HepG2 (cell line): Measurements from ENCODE around the gene UBTF. TPM values are rescaled to one million over a fixed set of nuclear protein-coding genes. Genes with fewer than 3 reads are reported as not detected.

ENCODE experiments used
- ATAC-seq: fragments of 200-7000 bp; cut with Tn5 transposase; 3 replicates; pipeline ENCODE4 v1.9.1; 2020; ENCODE audit warnings: mild to moderate bottlenecking, moderate library complexity
- BruUV-seq: library from RNA; stranded (reverse); fragments of 400-500 nt; replicated peaks from 2 replicates; lab custom pipeline; 2021; lab: Mats Ljungman, UMichigan
- CTCF ChIA-PET: fragments of 300-600 bp; formaldehyde crosslinking; extraction: SDS; loops from one replicate; lab custom pipeline; 2021; ENCODE audit warnings: low total read pairs, inconsistent platforms, low intra/inter-chr PET ratio; lab: Yijun Ruan, JAX
- POLR2A ChIA-PET: fragments of 350-600 bp; sonication (Branson Sonifier 250); formaldehyde crosslinking; loops from one replicate; lab custom pipeline; 2020; ENCODE audit warnings: antibody characterized with exemption, inconsistent platforms; lab: Yijun Ruan, JAX
- DNase-seq: peaks from one replicate; pipeline ENCODE4 v3.0.0-alpha.2; 2015; ENCODE audit warnings: low spot score
- FAIRE-seq: peaks from 3 replicates; lab custom pipeline; 2011; peaks lifted over from hg19 to GRCh38; lab: Jason Lieb, UNC
- H2AFZ ChIP-seq: one replicate; pipeline ENCODE4 v1.6.1; 2011; ENCODE audit warnings: low read length, inconsistent platforms
- H3K27ac ChIP-seq: fragments of 300-600 bp; 3 replicates; pipeline ENCODE4 v1.8.0; 2011; ENCODE audit warnings: mixed run types, mild to moderate bottlenecking, mixed read lengths, low read length, inconsistent platforms; ENCODE audit not compliant: insufficient read depth; ENCODE audit errors: extremely low read length
- H3K27me3 ChIP-seq, 2 experiments: fragments of 200-600 bp in 1 of 2; 2 replicates in 1 of 2; 3 replicates in 1 of 2; pipeline versions ENCODE4 v1.6.0 to v1.8.0; 2011; ENCODE audit warnings: low read length in 2 of 2, mild to moderate bottlenecking in 2 of 2, moderate library complexity in 2 of 2, inconsistent platforms in 1 of 2; ENCODE audit not compliant: insufficient read depth in 2 of 2, control insufficient read depth in 1 of 2
- H3K36me3 ChIP-seq, 2 experiments: fragments of 200-600 bp in 1 of 2; replicated peaks in 1 of 2; 2 replicates in 1 of 2; 3 replicates in 1 of 2; pipeline versions ENCODE4 v1.5.1 to v1.8.0; 2011; ENCODE audit warnings: low read length in 2 of 2, inconsistent platforms in 1 of 2; ENCODE audit not compliant: insufficient read depth in 2 of 2, control insufficient read depth in 1 of 2
- H3K4me1 ChIP-seq: 2 replicates; pipeline ENCODE4 v1.5.1; 2012; ENCODE audit warnings: low read length, inconsistent platforms; ENCODE audit not compliant: insufficient read depth
- H3K4me2 ChIP-seq: 2 replicates; pipeline ENCODE4 v1.6.0; 2011; ENCODE audit warnings: low read depth, low read length, inconsistent platforms
- H3K4me3 ChIP-seq, 3 experiments: fragments of 200-600 bp in 1 of 3; sonication (generic), shearing (Covaris generic) in 1 of 3; replicated peaks in 1 of 3; 2 replicates each; pipeline ENCODE4 v1.5.1; 2011 to 2016; ENCODE audit warnings: low read length in 3 of 3, inconsistent platforms in 2 of 3, low read depth in 2 of 3, mild to moderate bottlenecking in 2 of 3, control low read depth in 1 of 3, mixed read lengths in 1 of 3; ENCODE audit not compliant: insufficient read depth in 1 of 3
- H3K79me2 ChIP-seq: one replicate; pipeline ENCODE4 v1.6.1; 2011; ENCODE audit warnings: low read length, inconsistent platforms; ENCODE audit not compliant: insufficient read depth
- H3K9ac ChIP-seq: 2 replicates; pipeline ENCODE4 v1.6.0; 2011; ENCODE audit warnings: mild to moderate bottlenecking, low read depth, low read length, inconsistent platforms; ENCODE audit not compliant: insufficient read depth
- H3K9me3 ChIP-seq: 2 replicates; pipeline ENCODE4 v1.5.1; 2012; ENCODE audit warnings: mild to moderate bottlenecking, low read length
- H4K20me1 ChIP-seq: 2 replicates; pipeline ENCODE4 v1.6.0; 2011; ENCODE audit warnings: inconsistent platforms, mild to moderate bottlenecking, low read length, moderate library complexity; ENCODE audit not compliant: insufficient read depth
- CEBPB ChIP-seq: IDR thresholded peaks from 2 replicates; pipeline ENCODE4 v1.6.1; 2011; ENCODE audit warnings: low read depth, low read length, improper control_type of control experiment, borderline replicate concordance
- DR1 ChIP-seq: sonication (generic); formaldehyde crosslinking; IDR thresholded peaks from 2 replicates; pipeline ENCODE4 v1.8.0; 2021; ENCODE audit warnings: mild to moderate bottlenecking, missing genetic modification reagents, inconsistent platforms
- MAF1 ChIP-seq: sonication (generic); formaldehyde crosslinking; IDR thresholded peaks from 2 replicates; pipeline ENCODE4 v1.5.0; 2020; ENCODE audit warnings: missing genetic modification reagents, borderline replicate concordance
- MYC ChIP-seq: sonication (generic); formaldehyde crosslinking; IDR thresholded peaks from 2 replicates; pipeline ENCODE4 v1.9.0; 2021; ENCODE audit warnings: missing genetic modification reagents, borderline replicate concordance
- PCBP1 ChIP-seq: fragments of 200-400 bp; formaldehyde crosslinking; IDR thresholded peaks from 2 replicates; pipeline ENCODE4 v1.6.1; 2017; ENCODE audit warnings: mild to moderate bottlenecking, low read depth, low read length, borderline replicate concordance
- SNAPC2 ChIP-seq: sonication (generic); formaldehyde crosslinking; IDR thresholded peaks from 2 replicates; pipeline ENCODE4 v1.8.1; 2022; ENCODE audit warnings: mild to moderate bottlenecking, missing genetic modification reagents
- ZNF24 ChIP-seq: fragments of 450-650 bp; IDR thresholded peaks from 2 replicates; pipeline ENCODE4 v1.6.1; 2017; ENCODE audit warnings: antibody characterized with exemption, mild to moderate bottlenecking
- ZNF547 ChIP-seq: sonication (generic); formaldehyde crosslinking; IDR thresholded peaks from 2 replicates; pipeline ENCODE4 v1.5.1; 2020; ENCODE audit warnings: mild to moderate bottlenecking, missing genetic modification reagents
- ZNF768 ChIP-seq: sonication (generic); formaldehyde crosslinking; IDR thresholded peaks from 2 replicates; pipeline ENCODE4 v1.4.0; 2020; ENCODE audit warnings: missing genetic modification reagents
- ZSCAN12 ChIP-seq: sonication (generic); formaldehyde crosslinking; IDR thresholded peaks from 2 replicates; pipeline ENCODE4 v1.9.0; 2021; ENCODE audit warnings: mild to moderate bottlenecking, missing genetic modification reagents
- WGBS: methylation state at CpG from one replicate; pipeline ENCODE4 v1.1.6; 2017; ENCODE audit warnings: low lambda C conversion rate; 5-methylcytosine and 5-hydroxymethylcytosine counted together
- in situ Hi-C: cut with HindIII; loops from 2 replicates; pipeline ENCODE4 v1.10.0; 2017; ENCODE audit warnings: low pct_unique_long_range_greater_than_20kb; ENCODE audit not compliant: extremely low pct_ligation_motif_present
- intact Hi-C: fragments of 100-400 bp; cut with micrococcal nuclease; formaldehyde crosslinking; loops from one replicate; pipeline ENCODE4 v1.10.0; 2022; ENCODE audit not compliant: unreplicated experiment
- polyA plus RNA-seq, 8 experiments: library from polyadenylated mRNA; depleted of rRNA in 3 of 8; stranded (reverse) in 7 of 8; unstranded in 1 of 8; fragments of >200 nt; fragmentation: Illumina TruSeq in 4 of 8; extraction: Trizol in 4 of 8; gene quantifications; 2 replicates each; pipeline versions ENCODE4 v1.2.1 to v1.2.3, GENCODE V29; 2011 to 2016; ENCODE audit warnings: low read depth in 4 of 8, missing spikeins in 1 of 8, mixed read lengths in 1 of 8; ENCODE audit not compliant: insufficient read depth in 1 of 8
- total RNA-seq, 5 experiments: library from RNA; depleted of rRNA; stranded (reverse); fragments of >200 nt; fragmentation: Illumina TruSeq; extraction: Trizol; gene quantifications; 2 replicates each; pipeline ENCODE4 v1.2.3, GENCODE V29; 2016; ENCODE audit warnings: low read depth in 1 of 5
- TF ChIP-seq, protein P1 (sequence below): sonication (generic); formaldehyde crosslinking; IDR thresholded peaks from 2 replicates; pipeline ENCODE4 v1.4.0; 2020; ENCODE audit warnings: missing genetic modification reagents
- TF ChIP-seq, protein P2 (sequence below): sonication (generic); formaldehyde crosslinking; IDR thresholded peaks from 2 replicates; pipeline ENCODE4; 2020; ENCODE audit warnings: missing genetic modification reagents, mild to moderate bottlenecking, borderline replicate concordance
- TF ChIP-seq, protein P3 (sequence below): sonication (generic); formaldehyde crosslinking; IDR thresholded peaks from 2 replicates; pipeline ENCODE4 v1.4.0; 2020; ENCODE audit warnings: missing genetic modification reagents
- TF ChIP-seq, protein P4 (sequence below): sonication (generic); formaldehyde crosslinking; IDR thresholded peaks from 2 replicates; pipeline ENCODE4 v1.4.0; 2020; ENCODE audit warnings: missing genetic modification reagents

The UBTF gene
- total and polyA plus RNA-seq, 2 of the 13 experiments (the other 11 are each of a cell fraction or from before 2014, with no cell fraction given) = 15.2 to 60.9 TPM

DNA sequence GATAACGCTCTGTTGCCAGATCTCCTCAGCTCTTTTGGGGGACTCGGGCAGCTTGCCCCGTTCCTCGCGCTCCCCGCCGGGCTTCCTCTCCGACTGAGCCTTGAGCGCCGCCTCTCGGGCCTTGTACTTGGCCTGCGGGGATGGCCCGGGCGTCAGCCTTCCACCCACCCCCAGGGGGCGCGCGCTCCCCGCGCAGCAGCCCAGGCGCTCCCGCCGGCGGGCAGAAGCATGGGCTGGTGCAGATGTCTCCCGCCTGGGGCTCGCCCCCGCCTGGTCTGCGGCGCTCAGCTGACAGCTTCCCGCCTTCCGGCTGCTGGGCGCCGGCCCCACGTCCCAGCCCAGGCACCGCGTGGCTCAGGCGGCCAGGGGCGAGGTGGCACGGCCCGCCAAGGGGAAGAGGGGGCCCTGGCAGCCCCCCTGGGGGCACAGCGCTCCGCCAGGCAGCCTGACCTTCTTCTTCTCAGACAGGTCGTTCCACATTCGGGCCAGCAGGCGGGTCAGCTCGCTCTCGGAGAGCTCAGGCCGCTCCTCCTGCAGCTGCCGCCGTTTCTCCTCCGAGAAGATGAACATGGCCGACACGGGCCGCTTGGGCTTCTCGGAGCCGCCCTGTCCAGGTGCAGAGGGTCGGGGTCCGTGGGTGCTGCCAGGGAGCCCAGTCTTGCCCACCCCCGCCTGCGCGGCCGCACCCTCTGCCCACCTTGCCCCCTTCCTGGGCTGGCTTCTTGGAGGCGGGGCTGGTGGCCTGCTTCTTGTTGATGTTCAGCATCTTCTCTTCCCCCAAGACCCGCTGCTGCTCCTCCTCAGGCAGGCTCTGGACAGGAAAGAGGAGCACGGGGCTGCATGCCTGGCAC, 8.9 kb downstream of the UBTF start:
- H3K4me1 ChIP-seq = no peaks in the 10 kb centered on the region
- no peak for DNase-seq
- no peak overlapping the region for H3K4me3 ChIP-seq
- FAIRE-seq = no peak
- H3K27me3 ChIP-seq = no peaks in the 10 kb centered on the region
- no peak overlapping the region for H3K9ac ChIP-seq
- H3K79me2 ChIP-seq = no peaks in the 10 kb centered on the region
- ATAC-seq = peak; percentile 48
- POLR2A ChIA-PET = no interaction called here
- peaks cover 34 to 68% of the 10 kb centered on the region in 2 experiments for H3K36me3 ChIP-seq
- in situ Hi-C loops = no loop called here
- 98% methylated on average over 64 of the region's 64 CpGs for WGBS
- H2AFZ ChIP-seq = no peak overlapping the region
- no peaks in the 10 kb centered on the region for H4K20me1 ChIP-seq
- no peaks in the 10 kb centered on the region for H3K9me3 ChIP-seq
- CTCF ChIA-PET = no interaction called here
- no peak overlapping the region for H3K4me2 ChIP-seq
- intact Hi-C loops = no loop called here
- BruUV-seq = no TSS peak
- no peak overlapping the region for H3K27ac ChIP-seq
- TF ChIP-seq DR1 (no peak), PCBP1 (no peak), MYC (CRISPR knock-in tag) (no peak), ZSCAN12 (CRISPR knock-in tag) (no peak), SNAPC2 (CRISPR knock-in tag) (no peak), ZNF547 (CRISPR knock-in tag) (0 out of 2 replicates have a peak, but pooled peaks have one; percentile 25), CEBPB (no peak), ZNF24 (no peak), ZNF768 (CRISPR knock-in tag) (peak; percentile 12; the same call in 1 of the 2 replicates), MAF1 (CRISPR knock-in tag) (no peak)
- TF ChIP-seq, protein P1, sequence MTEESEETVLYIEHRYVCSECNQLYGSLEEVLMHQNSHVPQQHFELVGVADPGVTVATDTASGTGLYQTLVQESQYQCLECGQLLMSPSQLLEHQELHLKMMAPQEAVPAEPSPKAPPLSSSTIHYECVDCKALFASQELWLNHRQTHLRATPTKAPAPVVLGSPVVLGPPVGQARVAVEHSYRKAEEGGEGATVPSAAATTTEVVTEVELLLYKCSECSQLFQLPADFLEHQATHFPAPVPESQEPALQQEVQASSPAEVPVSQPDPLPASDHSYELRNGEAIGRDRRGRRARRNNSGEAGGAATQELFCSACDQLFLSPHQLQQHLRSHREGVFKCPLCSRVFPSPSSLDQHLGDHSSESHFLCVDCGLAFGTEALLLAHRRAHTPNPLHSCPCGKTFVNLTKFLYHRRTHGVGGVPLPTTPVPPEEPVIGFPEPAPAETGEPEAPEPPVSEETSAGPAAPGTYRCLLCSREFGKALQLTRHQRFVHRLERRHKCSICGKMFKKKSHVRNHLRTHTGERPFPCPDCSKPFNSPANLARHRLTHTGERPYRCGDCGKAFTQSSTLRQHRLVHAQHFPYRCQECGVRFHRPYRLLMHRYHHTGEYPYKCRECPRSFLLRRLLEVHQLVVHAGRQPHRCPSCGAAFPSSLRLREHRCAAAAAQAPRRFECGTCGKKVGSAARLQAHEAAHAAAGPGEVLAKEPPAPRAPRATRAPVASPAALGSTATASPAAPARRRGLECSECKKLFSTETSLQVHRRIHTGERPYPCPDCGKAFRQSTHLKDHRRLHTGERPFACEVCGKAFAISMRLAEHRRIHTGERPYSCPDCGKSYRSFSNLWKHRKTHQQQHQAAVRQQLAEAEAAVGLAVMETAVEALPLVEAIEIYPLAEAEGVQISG (CRISPR knock-in tag) = no peak
- TF ChIP-seq, protein P2, sequence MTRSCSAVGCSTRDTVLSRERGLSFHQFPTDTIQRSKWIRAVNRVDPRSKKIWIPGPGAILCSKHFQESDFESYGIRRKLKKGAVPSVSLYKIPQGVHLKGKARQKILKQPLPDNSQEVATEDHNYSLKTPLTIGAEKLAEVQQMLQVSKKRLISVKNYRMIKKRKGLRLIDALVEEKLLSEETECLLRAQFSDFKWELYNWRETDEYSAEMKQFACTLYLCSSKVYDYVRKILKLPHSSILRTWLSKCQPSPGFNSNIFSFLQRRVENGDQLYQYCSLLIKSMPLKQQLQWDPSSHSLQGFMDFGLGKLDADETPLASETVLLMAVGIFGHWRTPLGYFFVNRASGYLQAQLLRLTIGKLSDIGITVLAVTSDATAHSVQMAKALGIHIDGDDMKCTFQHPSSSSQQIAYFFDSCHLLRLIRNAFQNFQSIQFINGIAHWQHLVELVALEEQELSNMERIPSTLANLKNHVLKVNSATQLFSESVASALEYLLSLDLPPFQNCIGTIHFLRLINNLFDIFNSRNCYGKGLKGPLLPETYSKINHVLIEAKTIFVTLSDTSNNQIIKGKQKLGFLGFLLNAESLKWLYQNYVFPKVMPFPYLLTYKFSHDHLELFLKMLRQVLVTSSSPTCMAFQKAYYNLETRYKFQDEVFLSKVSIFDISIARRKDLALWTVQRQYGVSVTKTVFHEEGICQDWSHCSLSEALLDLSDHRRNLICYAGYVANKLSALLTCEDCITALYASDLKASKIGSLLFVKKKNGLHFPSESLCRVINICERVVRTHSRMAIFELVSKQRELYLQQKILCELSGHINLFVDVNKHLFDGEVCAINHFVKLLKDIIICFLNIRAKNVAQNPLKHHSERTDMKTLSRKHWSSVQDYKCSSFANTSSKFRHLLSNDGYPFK (CRISPR knock-in tag) = no peak
- TF ChIP-seq, protein P3, sequence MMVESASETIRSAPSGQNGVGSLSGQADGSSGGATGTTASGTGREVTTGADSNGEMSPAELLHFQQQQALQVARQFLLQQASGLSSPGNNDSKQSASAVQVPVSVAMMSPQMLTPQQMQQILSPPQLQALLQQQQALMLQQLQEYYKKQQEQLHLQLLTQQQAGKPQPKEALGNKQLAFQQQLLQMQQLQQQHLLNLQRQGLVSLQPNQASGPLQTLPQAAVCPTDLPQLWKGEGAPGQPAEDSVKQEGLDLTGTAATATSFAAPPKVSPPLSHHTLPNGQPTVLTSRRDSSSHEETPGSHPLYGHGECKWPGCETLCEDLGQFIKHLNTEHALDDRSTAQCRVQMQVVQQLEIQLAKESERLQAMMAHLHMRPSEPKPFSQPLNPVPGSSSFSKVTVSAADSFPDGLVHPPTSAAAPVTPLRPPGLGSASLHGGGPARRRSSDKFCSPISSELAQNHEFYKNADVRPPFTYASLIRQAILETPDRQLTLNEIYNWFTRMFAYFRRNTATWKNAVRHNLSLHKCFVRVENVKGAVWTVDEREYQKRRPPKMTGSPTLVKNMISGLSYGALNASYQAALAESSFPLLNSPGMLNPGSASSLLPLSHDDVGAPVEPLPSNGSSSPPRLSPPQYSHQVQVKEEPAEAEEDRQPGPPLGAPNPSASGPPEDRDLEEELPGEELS (CRISPR knock-in tag) = no peak
- TF ChIP-seq, protein P4, sequence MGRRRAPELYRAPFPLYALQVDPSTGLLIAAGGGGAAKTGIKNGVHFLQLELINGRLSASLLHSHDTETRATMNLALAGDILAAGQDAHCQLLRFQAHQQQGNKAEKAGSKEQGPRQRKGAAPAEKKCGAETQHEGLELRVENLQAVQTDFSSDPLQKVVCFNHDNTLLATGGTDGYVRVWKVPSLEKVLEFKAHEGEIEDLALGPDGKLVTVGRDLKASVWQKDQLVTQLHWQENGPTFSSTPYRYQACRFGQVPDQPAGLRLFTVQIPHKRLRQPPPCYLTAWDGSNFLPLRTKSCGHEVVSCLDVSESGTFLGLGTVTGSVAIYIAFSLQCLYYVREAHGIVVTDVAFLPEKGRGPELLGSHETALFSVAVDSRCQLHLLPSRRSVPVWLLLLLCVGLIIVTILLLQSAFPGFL = no peak
